Endothelial cell (in vitro differentiated cells): ENCODE data around the gene RALY. TPM values are rescaled to one million over a fixed set of nuclear protein-coding genes. Genes with fewer than 3 reads are reported as not detected.

Experiments
- DNase-seq: peaks from one replicate; pipeline ENCODE4 v3.0.0; 2021; ENCODE audit warnings: low spot score
- H3K27ac Mint-ChIP-seq: one replicate; pipeline ENCODE4 v1.8.0; 2021; ENCODE audit warnings: mixed read lengths, inconsistent platforms; ENCODE audit not compliant: unreplicated experiment
- H3K27me3 Mint-ChIP-seq: one replicate; pipeline ENCODE4 v1.8.0; 2021; ENCODE audit warnings: mild to moderate bottlenecking, moderate library complexity, mixed read lengths, inconsistent platforms; ENCODE audit not compliant: unreplicated experiment
- H3K36me3 Mint-ChIP-seq: one replicate; pipeline ENCODE4 v1.8.0; 2021; ENCODE audit warnings: mild to moderate bottlenecking, low read depth, mixed read lengths, inconsistent platforms; ENCODE audit not compliant: unreplicated experiment
- H3K4me1 Mint-ChIP-seq: one replicate; pipeline ENCODE4 v1.8.0; 2021; ENCODE audit warnings: mild to moderate bottlenecking, mixed read lengths, inconsistent platforms; ENCODE audit not compliant: unreplicated experiment
- H3K4me3 Mint-ChIP-seq: one replicate; pipeline ENCODE4 v1.8.0; 2021; ENCODE audit warnings: mild to moderate bottlenecking, mixed read lengths, inconsistent platforms; ENCODE audit not compliant: unreplicated experiment
- H3K9me3 Mint-ChIP-seq: one replicate; pipeline ENCODE4 v1.8.0; 2021; ENCODE audit warnings: mixed read lengths, inconsistent platforms; ENCODE audit not compliant: unreplicated experiment
- total RNA-seq: library from RNA; stranded (reverse); fragmentation: NEBNext Ultra II Directional; extraction: Animal tissue kit (Norgen Biotek cat#: 25700); gene quantifications from one replicate; pipeline ENCODE4 v1.2.1, GENCODE V29; 2021; ENCODE audit not compliant: unreplicated experiment
- TF ChIP-seq, protein P1 (sequence below): fragments of 200-600 bp; sonication (generic); IDR thresholded peaks from one replicate; pipeline ENCODE4 v1.5.0; 2021; ENCODE audit warnings: antibody characterized with exemption; ENCODE audit not compliant: unreplicated experiment

RALY gene
- total RNA-seq, 1 donor from 2014 or later, result 168 TPM

DNA sequence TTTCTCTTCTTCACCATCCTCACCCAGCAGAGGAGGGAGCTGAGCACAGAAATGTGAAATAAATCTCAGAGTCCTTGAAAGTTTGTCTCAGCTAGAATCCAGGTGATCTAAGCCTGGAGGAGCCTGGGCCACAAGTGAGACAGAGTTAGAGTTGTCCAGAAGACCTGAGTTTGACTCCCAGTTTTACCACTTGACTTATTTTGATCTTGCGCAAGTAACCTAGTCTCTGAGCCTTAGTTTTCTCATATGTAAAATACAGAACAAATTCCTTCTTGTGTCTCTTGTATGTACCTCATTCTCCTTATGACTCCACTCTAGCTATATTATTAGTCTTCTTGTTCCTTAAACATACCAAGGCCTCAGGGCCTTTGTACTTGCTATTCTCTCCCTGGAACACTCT, 36.7 kb downstream of the RALY start:
- DNase-seq, result no peak
- Mint-ChIP-seq H3K36me3 (peaks cover 13% of the 10 kb centered on the region), H3K9me3 (no peaks in the 10 kb centered on the region), H3K4me3 (no peak overlapping the region), H3K27me3 (peaks cover 3% of the 10 kb centered on the region), H3K4me1 (peaks cover 20% of the 10 kb centered on the region), H3K27ac (no peak overlapping the region)
- TF ChIP-seq, protein P1, sequence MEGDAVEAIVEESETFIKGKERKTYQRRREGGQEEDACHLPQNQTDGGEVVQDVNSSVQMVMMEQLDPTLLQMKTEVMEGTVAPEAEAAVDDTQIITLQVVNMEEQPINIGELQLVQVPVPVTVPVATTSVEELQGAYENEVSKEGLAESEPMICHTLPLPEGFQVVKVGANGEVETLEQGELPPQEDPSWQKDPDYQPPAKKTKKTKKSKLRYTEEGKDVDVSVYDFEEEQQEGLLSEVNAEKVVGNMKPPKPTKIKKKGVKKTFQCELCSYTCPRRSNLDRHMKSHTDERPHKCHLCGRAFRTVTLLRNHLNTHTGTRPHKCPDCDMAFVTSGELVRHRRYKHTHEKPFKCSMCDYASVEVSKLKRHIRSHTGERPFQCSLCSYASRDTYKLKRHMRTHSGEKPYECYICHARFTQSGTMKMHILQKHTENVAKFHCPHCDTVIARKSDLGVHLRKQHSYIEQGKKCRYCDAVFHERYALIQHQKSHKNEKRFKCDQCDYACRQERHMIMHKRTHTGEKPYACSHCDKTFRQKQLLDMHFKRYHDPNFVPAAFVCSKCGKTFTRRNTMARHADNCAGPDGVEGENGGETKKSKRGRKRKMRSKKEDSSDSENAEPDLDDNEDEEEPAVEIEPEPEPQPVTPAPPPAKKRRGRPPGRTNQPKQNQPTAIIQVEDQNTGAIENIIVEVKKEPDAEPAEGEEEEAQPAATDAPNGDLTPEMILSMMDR, result no peak

- H3K4me3 Mint-ChIP-seq, result no peak overlapping the region
- H3K27me3 Mint-ChIP-seq, result peaks cover 3% of the 10 kb centered on the region
- H3K4me1 Mint-ChIP-seq, result peaks cover 20% of the 10 kb centered on the region
These were observed 40.2 kb downstream of the RALY start for GRCh38 chr20:34033903-34034302.

GRCh38 chr20:34037121-34037520, 43.4 kb downstream of the RALY start:
- H3K27ac Mint-ChIP-seq, result no peak overlapping the region
- peaks cover 3% of the 10 kb centered on the region for H3K27me3 Mint-ChIP-seq
- H3K36me3 Mint-ChIP-seq, result peaks cover 11% of the 10 kb centered on the region
- no peak for DNase-seq
- H3K4me1 Mint-ChIP-seq, result peaks cover 14% of the 10 kb centered on the region
- TF ChIP-seq, protein P1, result no peak
- H3K4me3 Mint-ChIP-seq, result no peak overlapping the region
- no peaks in the 10 kb centered on the region for H3K9me3 Mint-ChIP-seq

More at GRCh38 chr20:34033903-34034302, 40.2 kb downstream of the RALY start:
- TF ChIP-seq, protein P1, result no peak
- no peak for DNase-seq
- Mint-ChIP-seq H3K27ac (no peak overlapping the region), H3K36me3 (peaks cover 13% of the 10 kb centered on the region), H3K9me3 (no peaks in the 10 kb centered on the region)

- no peak overlapping the region for H3K4me3 Mint-ChIP-seq
- H3K9me3 Mint-ChIP-seq, result no peaks in the 10 kb centered on the region
- peaks cover 3% of the 10 kb centered on the region for H3K27me3 Mint-ChIP-seq
- no peak overlapping the region for H3K27ac Mint-ChIP-seq
- TF ChIP-seq, protein P1, result no peak
- H3K4me1 Mint-ChIP-seq, result peaks cover 14% of the 10 kb centered on the region
- DNase-seq, result no peak
- peaks cover 9% of the 10 kb centered on the region for H3K36me3 Mint-ChIP-seq
These were observed 44.1 kb downstream of the RALY start for GRCh38 chr20:34037767-34038166.

- Mint-ChIP-seq H3K36me3 (no peaks in the 10 kb centered on the region), H3K9me3 (no peaks in the 10 kb centered on the region), H3K27ac (no peak overlapping the region), H3K4me1 (peaks cover 17% of the 10 kb centered on the region), H3K4me3 (no peak overlapping the region), H3K27me3 (peaks cover 3% of the 10 kb centered on the region)
- TF ChIP-seq, protein P1, result no peak
- DNase-seq, result no peak
These were observed 46.7 kb downstream of the RALY start for GRCh38 chr20:34040300-34040995.
